GM13977 (cell line): ENCODE data around the gene USP36.
"Not testable (repeated sequence)": the region's sequence is repeated elsewhere in the genome, so short reads cannot be mapped to it uniquely, and the experiment has no call there.

Source experiments
- DNase-seq: peaks from one replicate; pipeline ENCODE4 v3.0.0; 2012; ENCODE audit warnings: low spot score
- CTCF ChIP-seq: IDR thresholded peaks from 2 replicates; pipeline ENCODE4 v1.5.1; 2012; ENCODE audit warnings: mild to moderate bottlenecking, control low read depth; ENCODE audit not compliant: insufficient read depth; ENCODE audit errors: extremely low read depth, missing control alignments
- in situ Hi-C: fragments of 300-500 bp; cut with MboI; formaldehyde crosslinking; loops from one replicate; pipeline ENCODE4 v1.12.0; 2022; ENCODE audit warnings: low sequenced_read_pairs, low pct_unique_long_range_greater_than_20kb, mixed read lengths, inconsistent platforms; ENCODE audit not compliant: unreplicated experiment

Gene USP36

GRCh38 chr17:78753316-78754250 is 87.0 kb downstream of the USP36 start:
- no peak for DNase-seq
- in situ Hi-C loops: no loop called here
- TF ChIP-seq CTCF: no peak

- in situ Hi-C loops: no loop called here
- TF ChIP-seq CTCF: no peak
- DNase-seq: no peak
Observed at GRCh38 chr17:78751447-78752161, 89.0 kb downstream of the USP36 start.

GRCh38 chr17:78751000-78751399 is 89.6 kb downstream of the USP36 start:
- in situ Hi-C loops, DNase-seq: not testable (repeated sequence)

- no peak for DNase-seq
- in situ Hi-C loops: no loop called here
Observed at GRCh38 chr17:78748730-78749317, 91.8 kb downstream of the USP36 start.

GRCh38 chr17:78748048-78748729 is 92.4 kb downstream of the USP36 start:
- no peak for TF ChIP-seq CTCF
- in situ Hi-C loops: no loop called here
- DNase-seq: no peak

More at GRCh38 chr17:78748730-78749317, 91.8 kb downstream of the USP36 start:
- TF ChIP-seq CTCF: no peak

- TF ChIP-seq CTCF: no peak
- in situ Hi-C loops: no loop called here
- no peak for DNase-seq
Observed at GRCh38 chr17:78747488-78747887, 93.1 kb downstream of the USP36 start.
